Activated effector memory CD4-positive, alpha-beta T cell treated with anti-CD3 and anti-CD28 coated beads, Interleukin-2, amount 50 U/mL, for 16 hours (primary cell): ENCODE results near the gene SBK2.
"Not testable (repeated sequence)": the region's sequence is repeated elsewhere in the genome, so short reads cannot be mapped to it uniquely, and the experiment has no call there.

Source experiments
- DNase-seq: peaks from one replicate; pipeline ENCODE4 v3.0.0-alpha.2; 2020

The SBK2 gene, protein sequence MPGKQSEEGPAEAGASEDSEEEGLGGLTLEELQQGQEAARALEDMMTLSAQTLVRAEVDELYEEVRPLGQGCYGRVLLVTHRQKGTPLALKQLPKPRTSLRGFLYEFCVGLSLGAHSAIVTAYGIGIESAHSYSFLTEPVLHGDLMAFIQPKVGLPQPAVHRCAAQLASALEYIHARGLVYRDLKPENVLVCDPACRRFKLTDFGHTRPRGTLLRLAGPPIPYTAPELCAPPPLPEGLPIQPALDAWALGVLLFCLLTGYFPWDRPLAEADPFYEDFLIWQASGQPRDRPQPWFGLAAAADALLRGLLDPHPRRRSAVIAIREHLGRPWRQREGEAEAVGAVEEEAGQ

DNA sequence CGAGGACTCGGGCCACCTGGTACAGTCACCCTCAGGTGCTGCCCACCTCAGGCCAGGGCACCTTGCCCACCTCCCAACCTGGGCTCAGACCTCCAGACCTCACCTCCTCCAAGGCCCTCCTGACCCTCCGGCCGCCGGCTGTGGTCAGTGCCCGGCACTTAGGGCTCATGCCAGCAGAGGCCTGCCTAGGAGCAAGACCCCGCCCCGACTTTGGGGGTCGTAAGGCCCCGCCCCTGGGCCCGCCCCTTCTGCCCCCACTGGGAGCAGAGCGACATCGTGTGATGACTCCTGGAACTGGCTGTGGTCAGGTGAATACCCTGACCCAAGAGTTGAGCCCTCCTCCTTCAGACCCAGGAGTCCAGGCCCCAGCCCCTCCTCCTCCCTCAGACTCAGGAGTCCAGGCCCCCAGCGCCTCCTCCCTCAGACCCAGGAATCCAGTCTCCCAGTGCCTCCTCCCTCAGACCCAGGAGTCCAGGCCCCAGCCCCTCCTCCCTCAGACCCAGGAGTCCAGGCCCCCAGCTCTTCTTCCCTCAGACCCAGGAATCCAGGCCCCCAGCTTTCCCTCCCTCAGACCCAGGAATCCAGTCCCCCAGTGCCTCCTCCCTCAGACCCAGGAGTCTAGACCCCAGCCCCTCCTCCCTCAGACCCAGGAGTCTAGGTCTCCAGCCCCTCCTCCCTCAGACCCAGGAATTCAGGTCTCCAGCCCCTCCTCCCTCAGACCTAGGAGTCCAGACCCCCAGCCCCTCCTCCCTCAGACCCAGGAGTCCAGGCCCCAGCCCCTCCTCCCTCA, at the start of gene SBK2:
Gene SBK2 (minus strand): TSS at position 183 of the 790 bp plus-strand sequence. CDS start 839 bp downstream, outside the sequence.
- no peak for DNase-seq

DNA sequence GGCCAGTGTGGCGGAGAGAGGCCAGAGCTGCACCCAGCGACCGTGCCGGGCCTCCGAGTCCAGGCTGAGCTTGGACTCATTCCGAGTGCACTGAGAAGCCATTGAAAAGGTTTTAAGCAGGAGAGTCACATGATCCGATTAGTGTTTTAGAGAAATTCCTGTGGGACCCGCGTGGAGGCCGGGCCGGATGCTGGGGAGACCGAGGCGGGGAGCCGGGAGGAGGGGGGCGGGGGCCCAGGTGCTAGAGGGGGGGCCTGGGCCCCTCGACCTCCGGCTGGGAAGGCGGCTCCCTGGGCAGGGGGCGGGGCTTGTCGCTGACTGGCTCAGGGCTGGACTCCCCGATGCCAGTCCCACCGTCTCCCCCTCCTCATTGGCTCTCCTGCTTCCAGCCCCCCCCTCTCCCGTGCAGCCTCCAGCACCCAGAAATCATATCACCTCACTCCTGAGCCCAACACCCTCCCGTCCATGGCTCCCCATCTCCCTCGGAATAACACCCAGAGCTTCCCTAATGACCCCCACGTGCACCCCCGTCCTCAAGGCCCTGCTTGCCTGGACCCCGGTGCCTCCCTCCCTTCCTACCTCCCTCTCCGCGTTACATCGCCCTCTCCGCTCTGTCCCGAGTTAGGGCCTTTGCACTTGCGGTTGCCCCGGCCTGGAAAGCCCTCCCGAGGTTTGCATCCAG, 48.9 kb upstream of the SBK2 start:
- DNase-seq: peak; percentile 78

DNA sequence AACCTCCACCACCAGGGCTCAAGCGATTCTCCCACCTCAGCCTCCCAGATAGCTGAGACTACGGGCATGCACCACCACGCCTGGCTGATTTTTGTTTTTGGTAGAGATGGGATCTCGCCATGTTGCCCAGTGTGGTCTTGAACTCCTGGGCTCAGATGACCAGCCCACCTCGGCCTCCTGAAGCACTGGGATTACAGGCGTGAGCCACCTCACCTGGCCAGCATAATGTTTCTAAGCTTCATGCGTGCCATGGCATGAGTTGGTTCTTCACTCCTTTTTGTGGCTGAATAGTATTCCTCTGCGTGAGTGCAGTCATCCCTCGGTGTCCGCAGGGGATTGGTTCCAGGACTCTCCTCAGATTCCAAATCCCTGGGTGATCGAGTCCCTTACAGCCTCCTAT, 47.9 kb upstream of the SBK2 start:
- DNase-seq: no peak

DNA sequence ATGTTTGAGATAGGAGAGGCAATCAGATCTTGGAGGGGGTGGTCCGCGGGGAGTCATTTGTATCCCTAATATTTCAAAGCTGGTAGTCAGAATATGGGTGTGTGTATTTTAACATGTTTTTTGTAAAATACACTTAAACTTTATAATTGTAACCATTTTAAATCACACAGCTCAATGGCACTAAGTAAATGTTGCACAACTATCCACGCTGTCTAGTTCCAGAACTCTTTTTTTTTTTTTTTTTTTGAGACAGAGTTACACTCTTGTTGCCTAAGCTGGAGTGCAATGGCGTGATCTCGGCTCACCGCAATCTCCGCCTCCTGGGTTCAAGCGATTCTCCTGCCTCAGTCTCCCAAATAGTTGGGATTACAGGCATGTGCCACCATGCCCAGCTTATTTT, 47.0 kb upstream of the SBK2 start:
- DNase-seq: not testable (repeated sequence)

DNA sequence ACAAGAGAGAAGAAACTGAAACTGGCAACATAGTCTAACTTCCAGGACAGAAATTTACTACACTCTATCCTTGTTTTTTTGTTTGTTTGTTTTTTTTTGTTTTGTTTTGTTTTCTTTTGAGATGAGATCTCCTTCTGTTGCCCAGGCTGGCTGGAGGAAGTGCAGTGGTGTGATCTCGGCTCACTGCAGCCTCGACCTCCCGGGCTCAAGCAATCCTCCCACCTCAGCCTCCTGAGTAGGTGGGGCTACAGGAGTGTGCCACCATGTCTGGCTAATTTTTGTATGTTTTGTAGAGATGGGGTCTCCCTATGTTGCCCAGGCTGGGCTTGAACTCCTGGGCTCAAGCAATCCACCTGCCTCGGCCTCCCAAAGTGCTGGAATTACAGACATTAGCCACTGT, 45.4 kb upstream of the SBK2 start:
- not testable (repeated sequence) for DNase-seq

DNA sequence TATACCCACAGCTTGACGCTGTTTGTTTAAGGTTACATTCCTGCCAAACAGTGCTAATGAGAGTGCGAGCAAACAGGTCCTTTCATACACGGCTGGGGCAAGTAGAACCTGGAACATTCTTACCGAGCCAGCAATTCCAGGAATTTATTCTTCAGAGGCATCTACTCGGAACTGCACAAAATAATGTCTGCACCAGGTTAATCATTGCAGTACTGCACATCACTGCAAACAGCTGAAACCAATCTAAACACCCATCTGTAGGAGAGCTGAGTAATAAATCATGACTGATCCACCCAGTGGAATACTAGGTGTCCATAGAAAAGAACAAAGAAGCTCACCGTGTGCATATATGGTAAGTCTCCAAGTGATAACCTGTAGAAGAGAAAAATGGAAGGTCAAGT, 44.9 kb upstream of the SBK2 start:
- no peak for DNase-seq

DNA sequence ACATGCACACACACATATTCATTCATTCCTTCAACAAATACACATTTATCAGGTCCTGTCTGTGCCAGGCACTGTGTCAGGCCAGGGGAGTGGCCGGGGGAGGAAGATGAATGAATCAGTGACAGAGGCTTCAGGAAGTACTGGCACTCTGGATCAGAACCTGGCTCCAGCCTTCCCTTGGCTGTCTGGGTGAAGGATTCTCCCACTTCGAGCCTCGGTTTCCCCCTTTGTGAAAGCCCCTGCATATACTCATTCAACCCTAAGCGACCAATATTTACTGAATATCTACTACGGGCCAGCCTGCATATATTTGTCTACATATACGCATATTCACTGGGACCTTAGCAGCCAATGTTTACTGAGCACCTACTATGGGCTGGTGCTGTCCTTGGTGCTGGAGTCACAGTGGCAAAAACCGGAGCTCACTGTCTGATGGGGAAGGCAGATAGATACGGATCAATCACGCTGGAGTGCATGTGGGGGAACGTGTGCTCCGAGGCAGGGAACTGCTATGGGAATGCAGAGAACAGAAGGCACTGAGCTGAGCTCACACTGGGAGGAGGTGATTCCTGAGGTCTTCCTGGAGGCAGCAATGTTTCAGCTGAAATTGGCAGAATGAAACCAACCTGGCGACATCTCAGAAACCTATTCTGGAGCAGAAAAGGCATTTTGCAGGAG, 44.4 kb upstream of the SBK2 start:
- no peak for DNase-seq

DNA sequence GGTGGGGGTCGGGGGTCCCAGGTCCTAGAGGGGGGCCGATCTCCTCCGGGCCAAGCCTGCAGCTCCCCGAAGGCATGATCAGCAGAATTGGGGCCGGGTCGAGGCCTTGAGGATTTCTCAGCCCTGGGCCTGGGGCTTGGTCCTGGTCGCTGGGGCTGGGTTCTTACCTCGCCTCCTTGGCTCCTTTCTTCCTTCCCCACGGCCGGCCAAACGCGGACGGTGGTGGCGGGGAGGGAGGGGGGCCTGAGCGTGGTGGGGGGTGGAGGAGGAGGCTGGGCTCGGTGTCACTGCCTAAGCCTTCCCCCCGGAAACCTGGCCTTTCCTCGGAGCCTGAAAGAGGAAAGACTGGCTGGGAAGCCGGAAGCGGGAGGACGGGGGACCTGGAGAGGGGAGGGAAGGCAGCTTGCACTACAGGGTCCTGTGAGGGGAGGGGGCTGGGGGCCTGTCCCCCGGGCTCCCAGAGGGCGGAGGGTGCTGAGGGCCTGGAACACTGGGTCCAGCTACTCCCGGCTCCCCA, 43.8 kb upstream of the SBK2 start, which contains the start of gene ZNF579:
Gene ZNF579 (minus strand): TSS at position 221 of the 517 bp plus-strand sequence. CDS start 1,209 bp downstream, outside the sequence.
- DNase-seq: peak; percentile 91

DNA sequence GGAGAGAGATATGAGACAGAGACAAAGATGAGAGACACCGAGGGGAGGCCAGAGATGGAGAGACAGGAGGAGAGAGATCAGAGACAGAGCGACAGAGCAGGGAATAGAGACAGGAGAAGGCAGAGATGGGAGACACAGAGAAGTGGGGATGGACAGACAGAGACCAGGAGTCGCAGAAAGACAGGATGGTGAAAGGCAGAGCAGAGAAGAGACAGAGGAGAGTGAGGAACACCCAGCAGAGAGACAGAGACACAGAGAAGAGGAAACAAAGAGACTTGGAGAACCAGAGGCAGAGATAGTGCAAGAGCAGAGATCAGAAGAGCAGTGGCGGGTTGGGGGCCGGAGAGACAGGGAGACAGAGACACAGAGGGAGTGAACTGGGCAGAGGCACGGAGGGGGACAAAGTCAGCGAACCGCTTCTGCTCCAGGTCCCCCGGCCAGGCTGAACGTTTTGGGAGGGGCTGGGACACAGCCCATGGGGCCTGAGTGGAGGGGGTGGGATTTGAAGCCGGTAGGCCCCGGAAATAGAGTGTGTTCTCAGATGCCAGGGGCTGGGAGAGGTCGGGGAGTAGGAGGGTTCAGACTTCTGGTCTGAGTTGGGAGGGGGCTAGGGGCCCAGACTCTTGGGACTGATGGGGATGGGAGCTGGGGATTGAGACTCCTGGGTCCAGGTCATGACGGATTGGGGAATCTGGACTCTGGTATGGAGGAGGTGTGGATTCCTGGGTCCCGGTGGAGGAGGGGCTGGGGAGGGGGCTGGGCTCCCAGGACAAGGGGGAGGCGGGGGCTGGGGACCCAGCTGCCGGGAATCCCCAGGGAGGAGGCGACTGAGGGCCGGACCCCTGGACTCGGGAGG, 43.1 kb upstream of the SBK2 start:
- no peak for DNase-seq

DNA sequence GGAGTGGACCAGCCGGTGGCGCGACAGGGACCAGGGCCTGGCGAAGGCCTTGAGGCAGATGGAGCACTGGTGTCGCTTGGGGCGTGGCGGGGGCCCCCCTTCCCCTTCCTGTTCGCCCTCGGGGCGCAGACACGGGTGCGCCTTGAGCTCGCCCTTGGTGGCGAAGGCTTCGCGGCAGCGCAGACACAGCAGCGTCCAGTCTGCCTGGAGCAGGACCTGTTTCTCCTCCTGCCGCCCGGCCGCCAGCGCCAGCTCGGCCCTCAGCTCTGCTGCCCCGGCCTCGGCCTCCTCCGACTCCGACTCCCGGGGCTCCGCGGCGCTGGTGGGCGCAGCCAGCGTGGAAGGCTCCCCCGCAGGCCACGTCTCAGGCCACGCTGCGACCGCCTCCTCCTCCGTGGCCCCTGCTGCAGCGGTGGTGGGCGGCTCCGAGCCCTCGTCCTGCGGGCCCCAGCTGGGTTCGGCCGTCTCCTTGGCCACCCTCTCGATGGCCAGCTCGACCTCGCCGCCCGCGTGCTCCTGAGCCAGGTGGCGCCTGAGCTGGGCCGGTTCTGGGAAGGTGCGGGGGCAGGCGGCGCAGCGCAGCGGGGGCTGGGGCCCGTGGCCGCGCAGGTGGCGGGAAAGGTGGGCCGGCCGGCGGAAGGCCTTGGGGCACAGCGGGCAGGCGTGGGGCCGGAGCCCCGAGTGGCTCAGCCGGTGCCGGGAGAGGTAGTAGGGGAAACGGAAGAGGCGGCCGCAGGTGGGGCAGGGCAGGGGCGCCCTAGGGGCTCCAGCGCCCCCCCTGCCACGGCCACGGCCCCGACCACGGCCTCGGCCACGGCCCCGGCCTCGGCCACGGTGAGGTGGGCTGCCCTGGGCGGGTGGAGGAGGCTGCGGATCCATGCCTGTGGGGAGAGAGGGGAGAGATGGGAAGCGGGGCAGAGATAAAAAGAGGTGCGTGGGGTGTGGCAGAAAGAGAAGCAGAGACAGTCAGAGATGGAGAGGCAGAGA, 42.1 kb upstream of the SBK2 start:
- no peak for DNase-seq

DNA sequence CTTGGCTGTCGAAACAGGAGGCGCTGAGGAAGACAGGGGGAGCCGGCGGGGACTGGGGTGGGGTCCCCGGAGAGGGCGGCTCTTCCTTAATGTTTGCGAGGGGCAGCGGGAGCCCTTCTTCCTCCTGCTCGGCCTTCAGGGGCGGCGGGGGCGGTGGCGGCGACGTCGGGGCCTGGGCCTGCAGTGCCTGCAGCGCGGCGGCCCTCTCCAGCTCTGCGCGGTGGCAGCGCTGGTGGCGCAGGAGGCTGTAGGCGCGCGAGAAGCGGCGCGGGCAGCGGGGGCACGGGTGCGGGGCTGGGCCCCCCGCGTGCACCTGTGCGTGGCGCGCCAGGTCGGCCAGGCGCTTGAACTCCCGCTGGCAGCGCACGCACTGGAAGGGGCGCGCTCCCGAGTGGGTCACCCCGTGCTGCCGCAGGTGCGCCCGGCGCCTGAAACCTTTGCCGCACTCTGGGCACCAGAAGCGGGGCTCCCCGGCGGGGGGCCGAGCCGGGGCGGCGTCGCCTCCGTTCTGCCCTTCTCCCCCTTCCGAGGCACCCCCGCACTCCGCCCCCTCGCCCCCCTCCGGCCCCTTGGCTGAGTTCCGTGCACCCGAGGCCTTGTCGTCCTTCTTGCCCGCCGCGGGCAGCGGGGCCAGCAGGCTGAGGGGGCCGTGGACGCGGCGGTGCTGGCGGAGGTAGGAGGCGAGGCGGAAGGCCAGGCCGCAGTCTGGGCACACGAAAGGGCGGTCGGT, 41.3 kb upstream of the SBK2 start:
- DNase-seq: no peak

DNA sequence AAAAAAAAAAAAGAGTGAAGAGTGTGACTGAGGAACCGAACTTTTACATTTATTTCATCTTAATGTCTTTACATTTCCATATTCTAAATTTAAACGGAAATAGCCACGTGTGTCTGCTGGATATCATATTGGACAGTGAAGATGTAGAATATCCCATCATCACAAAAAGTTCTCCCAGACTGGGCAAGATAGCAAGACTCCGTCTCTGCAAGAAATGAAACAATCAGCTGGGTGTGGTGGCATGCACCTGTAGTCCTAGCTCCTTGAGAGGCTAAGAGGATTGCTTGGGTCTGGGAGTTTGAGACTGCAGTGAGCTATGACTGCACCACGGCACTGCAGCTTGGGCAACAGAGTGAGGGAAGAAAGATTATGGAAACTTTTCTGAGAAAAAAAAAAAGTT, 39.8 kb upstream of the SBK2 start:
- DNase-seq: no peak

DNA sequence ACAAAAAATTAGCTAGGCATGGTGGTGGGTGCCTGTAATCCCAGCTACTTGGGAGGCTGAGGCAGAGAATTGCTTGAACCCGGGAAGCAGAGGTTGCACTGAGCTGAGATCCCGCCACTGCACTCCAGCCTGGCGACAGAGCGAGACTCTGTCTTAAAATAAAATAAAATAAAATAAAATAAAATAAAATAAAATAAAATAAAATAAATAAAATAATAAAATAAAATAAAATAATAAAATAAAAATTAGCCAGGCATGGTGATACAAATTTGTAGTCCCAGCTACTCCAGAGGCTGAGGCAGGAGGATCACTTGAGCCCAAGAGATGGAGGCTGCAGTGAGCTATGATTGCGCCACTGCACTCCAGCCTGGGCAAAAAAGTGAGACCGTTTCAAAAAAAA, 37.0 kb upstream of the SBK2 start:
- not testable (repeated sequence) for DNase-seq

DNA sequence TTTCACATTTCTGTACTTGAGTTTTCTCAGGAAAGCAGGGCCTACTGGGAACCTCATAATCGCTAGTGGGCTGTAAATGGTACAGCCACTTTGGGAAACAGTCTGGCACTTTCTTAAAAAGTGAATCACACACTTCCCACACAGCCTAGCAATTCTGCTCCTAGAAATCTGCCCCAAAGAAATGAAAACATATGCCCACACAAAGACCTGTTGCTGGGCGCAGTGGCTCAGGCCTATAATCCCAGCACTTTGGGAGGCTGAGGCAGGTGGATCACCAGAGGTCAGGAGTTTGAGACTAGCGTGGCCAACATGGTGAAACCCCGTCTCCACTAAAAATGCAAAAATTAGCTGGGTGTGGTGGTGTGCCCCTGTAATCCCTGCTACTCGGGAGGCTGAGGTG, 32.5 kb upstream of the SBK2 start:
- DNase-seq: not testable (repeated sequence)

DNA sequence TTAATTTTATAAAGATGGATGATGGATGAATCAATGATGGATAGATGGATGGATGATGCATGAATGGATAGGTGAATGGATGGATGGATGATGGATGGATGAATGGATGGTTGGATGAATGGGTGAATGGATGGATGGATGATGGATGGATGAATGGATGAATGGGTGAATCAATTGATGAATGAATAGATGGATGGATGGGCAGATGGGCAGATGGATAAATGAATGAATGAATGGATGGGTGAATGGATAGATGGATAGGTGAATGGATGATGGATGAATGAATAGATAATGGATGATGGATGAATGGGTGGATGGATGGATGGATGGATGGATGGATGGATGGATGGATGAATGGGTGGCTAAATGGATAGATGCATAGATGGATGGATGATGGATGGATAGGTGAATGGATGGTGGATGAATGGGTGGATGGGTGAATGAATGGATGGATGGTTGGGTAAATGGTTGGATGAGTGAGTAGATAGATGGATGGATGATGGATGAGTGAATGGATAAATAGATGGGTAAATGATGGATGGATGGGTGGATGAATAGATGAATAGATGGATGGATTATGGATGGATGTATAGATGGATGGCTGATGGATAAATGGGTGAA, 30.9 kb upstream of the SBK2 start:
- no peak for DNase-seq

DNA sequence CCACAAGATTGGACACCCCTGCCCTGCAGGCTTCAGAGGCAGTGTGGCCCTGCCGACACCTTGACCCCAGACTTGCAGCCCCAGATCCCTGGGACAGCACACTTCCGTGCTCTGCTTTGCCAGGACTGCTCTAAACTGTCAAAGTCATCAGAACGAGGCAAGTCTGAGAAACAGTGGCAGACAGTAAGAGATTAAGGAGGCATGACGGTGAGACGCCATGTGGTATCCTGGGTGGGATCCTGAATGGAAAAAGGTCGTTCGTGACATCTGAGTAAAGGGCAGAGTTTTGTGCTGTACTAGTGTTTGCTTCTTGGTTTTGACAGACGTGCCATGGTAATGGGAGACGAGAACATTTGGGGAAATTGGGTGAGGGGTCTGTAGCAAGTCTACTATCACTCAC, 29.9 kb upstream of the SBK2 start:
- no peak for DNase-seq

DNA sequence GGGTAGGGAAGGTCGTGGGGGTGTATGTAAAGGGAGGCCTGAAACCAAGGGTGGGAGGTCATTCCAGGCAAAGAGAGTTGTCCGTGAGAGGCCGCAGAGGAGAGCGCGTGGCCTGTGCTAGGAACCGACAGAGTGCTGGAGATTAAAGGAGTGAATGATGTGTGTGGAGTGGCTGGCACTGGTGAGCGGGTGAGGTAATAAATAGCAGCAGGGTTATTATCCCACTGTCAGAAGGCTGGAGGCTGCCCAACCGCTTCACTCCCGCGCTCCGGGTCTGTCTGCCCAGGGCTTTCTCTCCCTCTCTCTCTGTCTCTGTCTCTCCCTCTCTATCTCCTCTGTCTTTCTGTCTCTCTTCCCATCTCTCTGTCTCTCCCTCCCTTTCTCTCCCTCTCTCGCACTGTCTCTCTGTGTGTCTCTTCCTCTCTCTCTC, 26.3 kb upstream of the SBK2 start:
- DNase-seq: no peak

DNA sequence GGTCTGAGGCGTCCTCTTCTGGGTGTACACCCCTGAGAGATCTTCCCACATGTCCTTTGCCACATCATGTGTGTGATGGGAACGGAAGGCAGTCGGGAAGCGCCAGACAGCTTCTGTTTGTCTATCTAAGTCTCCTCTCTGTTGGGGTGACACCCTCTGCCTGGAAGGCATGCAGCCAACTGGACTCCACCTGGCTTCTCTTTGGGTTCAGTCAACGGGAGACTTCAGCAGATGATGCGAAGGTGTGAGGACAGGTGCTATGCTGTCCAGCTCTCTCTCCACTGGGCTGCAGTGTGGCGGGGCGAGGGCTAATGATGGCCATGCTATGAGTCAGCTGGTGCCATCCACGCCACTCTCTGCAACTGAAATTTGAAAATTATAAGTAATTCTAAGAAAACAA, 22.8 kb upstream of the SBK2 start:
- DNase-seq: no peak

DNA sequence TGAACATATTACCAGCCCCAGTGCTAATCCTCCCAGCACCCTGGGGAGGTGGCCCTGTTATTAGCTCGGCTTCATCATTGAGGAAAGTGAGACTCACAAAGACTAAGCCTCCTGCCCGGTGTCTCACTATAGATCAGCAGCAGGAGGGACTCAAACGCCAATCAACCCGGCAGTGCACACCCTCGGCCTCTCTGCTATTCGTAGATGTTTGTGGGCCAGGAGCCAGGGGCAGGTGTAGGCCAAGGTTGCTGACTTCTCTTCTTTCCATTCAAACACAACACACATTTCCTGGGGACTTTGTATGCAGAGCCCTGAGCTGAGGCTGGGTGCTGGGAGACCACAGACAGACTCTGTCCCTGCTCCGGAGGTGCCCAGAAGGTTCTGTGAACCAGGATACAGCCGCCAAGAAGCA, 17.8 kb upstream of the SBK2 start:
- no peak for DNase-seq
